ENCODE results near the gene NCAPD2. TPM values are rescaled to one million over a fixed set of nuclear protein-coding genes. Genes with fewer than 3 reads are reported as not detected.

The NCAPD2 gene
- total RNA-seq, 3 donors from 2014 or later (not counting 1 experiment from before 2014, with no cell fraction given) = 38.8 to 53.1 (median 44.1) TPM

- Histone ChIP-seq H3K27me3 (ENCODE audit: control insufficient read depth, insufficient read depth, low read length) (no peaks in the 10 kb centered on the region), H3K4me3 (ENCODE audit: low read length) (peak within 1 kb of the TSS; percentile 99), H3K4me1 (ENCODE audit: control insufficient read depth, insufficient read depth, low read length) (peaks cover 58% of the 10 kb centered on the region), H3K27ac (ENCODE audit: low read length) (peak within 1 kb of the TSS; percentile 92), H3K36me3 (ENCODE audit: control insufficient read depth, insufficient read depth, low read length) (peaks cover 51% of the 10 kb centered on the region), H3K9me3 (ENCODE audit: control insufficient read depth, insufficient read depth, low read length) (no peaks in the 10 kb centered on the region)
- Mint-ChIP-seq H3K27ac (peak within 1 kb of the TSS; percentile 96 to 98), H3K4me1 (peaks cover 29 to 52% of the 10 kb centered on the region in 2 donors), H3K36me3 (peaks cover 11% of the 10 kb centered on the region), H3K27me3 (ENCODE audit: low read depth in 2 of 2) (no peaks in the 10 kb centered on the region), H3K9me3 (no peaks in the 10 kb centered on the region), H3K4me3 (peak within 1 kb of the TSS; percentile 97)
- TF ChIP-seq CTCF (IDR thresholded peaks at IDR 0.05) = no peak
- intact Hi-C loops (cut with micrococcal nuclease) = loop anchor here (2.0 to 10.0 kb wide), 5 partner anchors 63 to 469 kb away; partner anchors contain the start of genes CHD4 and VAMP1
- peak; percentile 53 to 77 (median 71) for ATAC-seq
- under 1% methylated on average over 62 of the region's 62 CpGs for WGBS (ENCODE audit: insufficient coverage)
- peak; percentile 81 to 90 for DNase-seq
Measured at GRCh38 chr12:6533923-6534694, 40.2 kb downstream of the NCAPD2 start, which contains the start of gene GAPDH. TSS of gene GAPDH (plus strand) at chr12:6534517. CDS start at chr12:6534833, 316 bp downstream.

GRCh38 chr12:6534695-6534944, 40.7 kb downstream of the NCAPD2 start:
- TF ChIP-seq CTCF (IDR thresholded peaks at IDR 0.05) = no peak
- Mint-ChIP-seq H3K4me3 (peak overlapping the region; percentile 97), H3K27me3 (ENCODE audit: low read depth in 2 of 2) (no peaks in the 10 kb centered on the region), H3K4me1 (peaks cover 29 to 53% of the 10 kb centered on the region in 2 donors), H3K27ac (peak overlapping the region; percentile 96 to 98), H3K9me3 (no peaks in the 10 kb centered on the region), H3K36me3 (peaks cover 11% of the 10 kb centered on the region)
- DNase-seq (no peak), ATAC-seq (peak; percentile 69 to 88 (median 79))
- Histone ChIP-seq H3K9me3 (ENCODE audit: control insufficient read depth, insufficient read depth, low read length) (no peaks in the 10 kb centered on the region), H3K36me3 (ENCODE audit: control insufficient read depth, insufficient read depth, low read length) (peaks cover 51% of the 10 kb centered on the region), H3K27ac (ENCODE audit: low read length) (peak overlapping the region; percentile 92), H3K4me3 (ENCODE audit: low read length) (peak overlapping the region; percentile 99), H3K4me1 (ENCODE audit: control insufficient read depth, insufficient read depth, low read length) (peaks cover 58% of the 10 kb centered on the region), H3K27me3 (ENCODE audit: control insufficient read depth, insufficient read depth, low read length) (no peaks in the 10 kb centered on the region)
- intact Hi-C loops (cut with micrococcal nuclease) = loop anchor here (2.0 to 10.0 kb wide), 5 partner anchors 64 to 470 kb away; partner anchors contain the start of genes CHD4 and VAMP1
- WGBS (ENCODE audit: insufficient coverage) = 0% methylated on average over 24 of the region's 25 CpGs

- Histone ChIP-seq H3K4me1 (ENCODE audit: control insufficient read depth, insufficient read depth, low read length) (peaks cover 61% of the 10 kb centered on the region), H3K9me3 (ENCODE audit: control insufficient read depth, insufficient read depth, low read length) (no peaks in the 10 kb centered on the region), H3K27ac (ENCODE audit: low read length) (peak overlapping the region; percentile 92), H3K27me3 (ENCODE audit: control insufficient read depth, insufficient read depth, low read length) (no peaks in the 10 kb centered on the region), H3K4me3 (ENCODE audit: low read length) (peak overlapping the region; percentile 99), H3K36me3 (ENCODE audit: control insufficient read depth, insufficient read depth, low read length) (peaks cover 51% of the 10 kb centered on the region)
- Mint-ChIP-seq H3K4me3 (peak overlapping the region; percentile 97), H3K36me3 (peaks cover 10% of the 10 kb centered on the region), H3K27me3 (ENCODE audit: low read depth in 2 of 2) (no peaks in the 10 kb centered on the region), H3K4me1 (peaks cover 32 to 58% of the 10 kb centered on the region in 2 donors), H3K9me3 (no peaks in the 10 kb centered on the region), H3K27ac (peak overlapping the region; percentile 96 to 98)
- peak; percentile 11 for TF ChIP-seq CTCF (IDR thresholded peaks at IDR 0.05)
- DNase-seq (peak; percentile 68 to 85), ATAC-seq (peak; percentile 18 to 45 (median 20))
- intact Hi-C loops (cut with micrococcal nuclease) = loop anchor here (2.0 to 10.0 kb wide), 6 partner anchors 64 to 470 kb away; partner anchors contain the start of genes CHD4 and VAMP1
- WGBS (ENCODE audit: insufficient coverage) = 0% methylated on average over 52 of the region's 52 CpGs
Measured at GRCh38 chr12:6534945-6535696, 41.2 kb downstream of the NCAPD2 start.
